CD4-positive, alpha-beta T cell (primary cell): ENCODE results near the gene METTL4. TPM values are rescaled to one million over a fixed set of nuclear protein-coding genes. Genes with fewer than 3 reads are reported as not detected.
"Not testable (repeated sequence)": the region's sequence is repeated elsewhere in the genome, so short reads cannot be mapped to it uniquely, and the experiment has no call there.

Source experiments
- ATAC-seq: fragments of 200-7000 bp; cut with Tn5 transposase; one replicate; pipeline ENCODE4 v1.10.0; 2022; ENCODE audit warnings: mild to moderate bottlenecking; ENCODE audit not compliant: poor library complexity
- CTCF ChIA-PET: fragments of 350-600 bp; sonication (Branson Sonifier 250); formaldehyde crosslinking; loops from one replicate; lab custom pipeline; 2021; ENCODE audit warnings: antibody characterized with exemption, inconsistent platforms; lab: Charles Lee
- POLR2A ChIA-PET: fragments of 350-600 bp; sonication (Branson Sonifier 250); formaldehyde crosslinking; loops from one replicate; lab custom pipeline; 2021; ENCODE audit warnings: antibody characterized with exemption, inconsistent platforms; lab: Charles Lee
- DNase-seq, 14 experiments: peaks; one replicate each; pipeline ENCODE4 v3.0.0-alpha.2; 2013 to 2020; ENCODE audit warnings: mixed read lengths in 2 of 14
- H3K27ac ChIP-seq, 2 donors: one replicate each; pipeline versions ENCODE4 v1.5.1 to v1.7.0; 2013; ENCODE audit warnings: low read length in 2 of 2, low read depth in 1 of 2, mild to moderate bottlenecking in 1 of 2
- H3K27me3 ChIP-seq, 2 experiments: 1 replicate in 1 of 2; 2 replicates in 1 of 2; pipeline versions ENCODE4 v1.6.1 to v1.7.0; 2013; ENCODE audit warnings: low read length in 2 of 2, control low read depth in 1 of 2, mild to moderate bottlenecking in 1 of 2, moderate library complexity in 1 of 2; ENCODE audit not compliant: insufficient read depth in 2 of 2, control insufficient read depth in 1 of 2
- H3K36me3 ChIP-seq: one replicate; pipeline ENCODE4 v1.6.1; 2013; ENCODE audit warnings: low read length, control low read depth; ENCODE audit not compliant: insufficient read depth
- H3K4me1 ChIP-seq: one replicate; pipeline ENCODE4 v1.6.1; 2013; ENCODE audit warnings: low read length, control low read depth; ENCODE audit not compliant: insufficient read depth
- H3K4me3 ChIP-seq: one replicate; pipeline ENCODE4 v1.5.1; 2013; ENCODE audit warnings: mild to moderate bottlenecking, low read length, moderate library complexity
- H3K9me3 ChIP-seq, 2 experiments: 1 replicate in 1 of 2; 2 replicates in 1 of 2; pipeline versions ENCODE4 v1.6.1 to v1.7.0; 2013; ENCODE audit warnings: low read length in 2 of 2, mild to moderate bottlenecking in 2 of 2, control low read depth in 1 of 2, moderate library complexity in 1 of 2; ENCODE audit not compliant: control insufficient read depth in 1 of 2, insufficient read depth in 1 of 2
- H3K27ac Mint-ChIP-seq: one replicate; pipeline ENCODE4 v1.8.0; 2020; ENCODE audit warnings: mixed read lengths
- H3K27me3 Mint-ChIP-seq: one replicate; pipeline ENCODE4 v1.8.0; 2021; ENCODE audit warnings: mixed read lengths
- H3K36me3 Mint-ChIP-seq: one replicate; pipeline ENCODE4 v1.8.0; 2021; ENCODE audit warnings: low read depth, mixed read lengths
- H3K4me1 Mint-ChIP-seq: one replicate; pipeline ENCODE4 v1.8.0; 2021; ENCODE audit warnings: low read depth, mixed read lengths
- H3K4me3 Mint-ChIP-seq: one replicate; pipeline ENCODE4 v1.8.0; 2020; ENCODE audit warnings: mild to moderate bottlenecking, mixed read lengths
- H3K9me3 Mint-ChIP-seq: one replicate; pipeline ENCODE4 v1.8.0; 2020; ENCODE audit warnings: mixed read lengths
- intact Hi-C, 2 experiments: fragments of 100-400 bp; cut with DNase I in 1 of 2; cut with micrococcal nuclease in 1 of 2; formaldehyde crosslinking; loops; one replicate each; pipeline versions ENCODE4 v1.15.1 to v1.9.0; 2023 to 2025; cut with DNase I, micrococcal nuclease
- total RNA-seq, 174 experiments: library from RNA in 2 of 174; stranded (reverse) in 2 of 174; gene quantifications; one replicate each; pipeline ENCODE4 v1.2.3 and lab custom pipeline; 2021 to 2026
- TF ChIP-seq, protein P1 (sequence below): fragments of 200-600 bp; IDR thresholded peaks from one replicate; pipeline ENCODE4 v1.8.0; 2022; ENCODE audit warnings: antibody characterized with exemption, mild to moderate bottlenecking

The METTL4 gene
- total RNA-seq, 2 experiments from 2014 or later: 6.5 to 10.4 TPM

DNA sequence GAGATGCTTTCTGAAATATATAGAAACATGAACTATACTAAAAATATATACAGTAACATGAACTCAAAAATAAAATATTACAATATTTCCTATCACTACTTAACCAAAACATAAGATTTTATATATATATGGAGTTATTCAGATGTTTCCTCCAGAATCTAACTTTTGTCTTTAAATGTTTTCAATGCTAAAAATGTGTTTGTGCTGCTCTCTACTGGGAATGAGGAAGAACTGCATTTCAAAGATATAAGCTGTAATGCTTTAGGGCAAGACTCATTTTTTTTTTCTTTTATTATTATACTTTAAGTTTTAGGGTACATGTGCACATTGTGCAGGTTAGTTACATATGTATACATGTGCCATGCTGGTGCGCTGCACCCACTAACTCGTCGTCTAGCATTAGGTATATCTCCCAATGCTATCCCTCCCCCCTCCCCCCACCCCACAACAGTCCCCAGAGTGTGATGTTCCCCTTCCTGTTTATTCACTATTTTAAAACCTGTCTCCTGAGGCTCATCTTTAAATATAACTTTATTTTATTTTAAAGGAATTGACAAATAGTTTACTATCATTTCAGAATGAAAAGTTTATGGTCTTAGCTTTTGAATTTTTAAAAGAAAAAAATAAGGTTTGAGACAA lies 29.3 kb downstream of the METTL4 start:
- Mint-ChIP-seq H3K4me1 (peaks cover 12% of the 10 kb centered on the region), H3K36me3 (peaks cover 63% of the 10 kb centered on the region)
- CTCF ChIA-PET: interaction anchor here (1.3 to 2.2 kb wide), 4 partner anchors 12 to 1677 kb away, joined by 3 to 10 read pairs (median 5); no protein-coding TSS in a partner anchor
- peaks cover 15% of the 10 kb centered on the region for H3K36me3 ChIP-seq
- not testable (repeated sequence) for H3K27ac ChIP-seq, H3K27ac Mint-ChIP-seq, H3K4me3 ChIP-seq, H3K9me3 ChIP-seq, H3K9me3 Mint-ChIP-seq, H3K27me3 Mint-ChIP-seq, H3K27me3 ChIP-seq, H3K4me3 Mint-ChIP-seq, H3K4me1 ChIP-seq
- POLR2A ChIA-PET: interaction anchor here (0.6 to 1.4 kb wide), 7 partner anchors 10 to 1830 kb away, joined by 3 to 4 read pairs (median 3); partner anchors contain the start of gene ENOSF1
- DNase-seq (peak in 3 of 14 experiments; percentile 46 to 57 (median 55)), ATAC-seq (peak; percentile 37)
- intact Hi-C loops: loop anchor here (1.0 to 10.0 kb wide), 7 partner anchors 205 to 1797 kb away; no protein-coding TSS in a partner anchor
- TF ChIP-seq, protein P1, sequence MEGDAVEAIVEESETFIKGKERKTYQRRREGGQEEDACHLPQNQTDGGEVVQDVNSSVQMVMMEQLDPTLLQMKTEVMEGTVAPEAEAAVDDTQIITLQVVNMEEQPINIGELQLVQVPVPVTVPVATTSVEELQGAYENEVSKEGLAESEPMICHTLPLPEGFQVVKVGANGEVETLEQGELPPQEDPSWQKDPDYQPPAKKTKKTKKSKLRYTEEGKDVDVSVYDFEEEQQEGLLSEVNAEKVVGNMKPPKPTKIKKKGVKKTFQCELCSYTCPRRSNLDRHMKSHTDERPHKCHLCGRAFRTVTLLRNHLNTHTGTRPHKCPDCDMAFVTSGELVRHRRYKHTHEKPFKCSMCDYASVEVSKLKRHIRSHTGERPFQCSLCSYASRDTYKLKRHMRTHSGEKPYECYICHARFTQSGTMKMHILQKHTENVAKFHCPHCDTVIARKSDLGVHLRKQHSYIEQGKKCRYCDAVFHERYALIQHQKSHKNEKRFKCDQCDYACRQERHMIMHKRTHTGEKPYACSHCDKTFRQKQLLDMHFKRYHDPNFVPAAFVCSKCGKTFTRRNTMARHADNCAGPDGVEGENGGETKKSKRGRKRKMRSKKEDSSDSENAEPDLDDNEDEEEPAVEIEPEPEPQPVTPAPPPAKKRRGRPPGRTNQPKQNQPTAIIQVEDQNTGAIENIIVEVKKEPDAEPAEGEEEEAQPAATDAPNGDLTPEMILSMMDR: peak; percentile 74

DNA sequence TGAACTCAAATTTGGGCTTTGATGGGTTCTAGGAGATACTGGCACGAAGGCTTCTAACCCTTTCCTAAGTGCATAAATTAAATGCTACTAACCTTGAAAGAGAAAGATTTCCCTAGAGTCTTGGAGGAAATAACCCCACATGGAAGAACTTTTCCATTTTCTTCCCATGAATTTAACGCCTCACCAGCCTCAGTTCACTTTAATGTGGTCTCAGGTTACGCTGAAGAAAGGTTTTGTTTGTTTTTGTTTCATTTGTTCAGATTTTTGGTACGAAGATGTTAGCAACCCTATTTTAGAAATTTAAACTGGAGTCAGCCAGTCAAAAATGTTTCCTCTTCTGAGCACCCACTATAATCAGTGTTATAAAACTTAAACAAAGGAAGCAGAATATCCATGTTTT lies 30.7 kb downstream of the METTL4 start:
- no peak for DNase-seq
- no peaks in the 10 kb centered on the region for H3K9me3 ChIP-seq
- POLR2A ChIA-PET: no interaction called here
- peaks cover 11% of the 10 kb centered on the region for H3K36me3 ChIP-seq
- intact Hi-C loops: loop anchor here in 1 of 2 experiments (5.0 to 10.0 kb wide), 3 partner anchors 423 to 1796 kb away; no protein-coding TSS in a partner anchor
- no peaks in the 10 kb centered on the region for H3K4me1 ChIP-seq
- peaks cover 63% of the 10 kb centered on the region for H3K36me3 Mint-ChIP-seq
- no peak overlapping the region for H3K27ac Mint-ChIP-seq
- CTCF ChIA-PET: interaction anchor here (2.2 kb wide), 1 partner anchor 203 kb away, joined by 10 read pairs; no protein-coding TSS in a partner anchor
- H3K4me3 Mint-ChIP-seq: no peak overlapping the region
- TF ChIP-seq, protein P1: no peak
- H3K27me3 ChIP-seq: no peaks in the 10 kb centered on the region
- H3K27ac ChIP-seq: no peak overlapping the region
- no peak for ATAC-seq
- H3K4me1 Mint-ChIP-seq: peaks cover 5% of the 10 kb centered on the region
- no peaks in the 10 kb centered on the region for H3K9me3 Mint-ChIP-seq
- no peaks in the 10 kb centered on the region for H3K27me3 Mint-ChIP-seq
- no peak overlapping the region for H3K4me3 ChIP-seq

DNA sequence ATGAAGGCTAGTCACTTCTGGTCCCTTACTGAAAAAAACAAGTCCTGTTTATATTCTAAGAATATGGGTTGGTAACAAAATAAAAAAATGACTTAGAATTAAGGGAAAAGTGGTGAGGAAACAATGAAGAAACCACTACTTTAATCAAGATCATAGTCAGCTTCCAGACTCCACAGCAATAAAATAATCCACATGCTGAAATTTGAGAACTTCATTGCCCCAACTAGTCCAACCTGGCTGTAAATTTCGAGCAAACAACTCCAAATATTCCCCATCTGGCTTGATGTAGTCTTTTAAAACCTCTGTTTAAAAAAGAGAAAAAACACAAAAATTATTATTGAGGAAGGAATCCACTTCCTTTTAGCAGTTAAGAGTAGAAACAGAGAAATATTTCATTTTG lies 32.5 kb downstream of the METTL4 start:
- no peak overlapping the region for H3K27ac Mint-ChIP-seq
- POLR2A ChIA-PET: no interaction called here
- no peak for DNase-seq
- peaks cover 72% of the 10 kb centered on the region for H3K36me3 Mint-ChIP-seq
- Histone ChIP-seq H3K36me3 (peaks cover 11% of the 10 kb centered on the region), H3K4me3 (no peak overlapping the region), H3K9me3 (no peaks in the 10 kb centered on the region), H3K27ac (no peak overlapping the region), H3K4me1 (no peaks in the 10 kb centered on the region), H3K27me3 (no peaks in the 10 kb centered on the region)
- H3K4me1 Mint-ChIP-seq: peaks cover 5% of the 10 kb centered on the region
- CTCF ChIA-PET: no interaction called here
- no peaks in the 10 kb centered on the region for H3K27me3 Mint-ChIP-seq
- H3K9me3 Mint-ChIP-seq: no peaks in the 10 kb centered on the region
- TF ChIP-seq, protein P1: no peak
- no peak overlapping the region for H3K4me3 Mint-ChIP-seq
- no peak for ATAC-seq
- intact Hi-C loops: no loop called here
